Right ventricle myocardium superior (tissue), 1 donor: ENCODE measurements around the gene RASSF5. TPM values are rescaled to one million over a fixed set of nuclear protein-coding genes. Genes with fewer than 3 reads are reported as not detected.

Experiments
- ATAC-seq: fragments of 200-7000 bp; cut with Tn5 transposase; one replicate; pipeline ENCODE4 v1.9.1; 2020; ENCODE audit warnings: mild to moderate bottlenecking; ENCODE audit not compliant: poor library complexity
- DNase-seq: peaks from one replicate; pipeline ENCODE4 v3.0.0-alpha.2; 2020
- intact Hi-C: fragments of 100-400 bp; cut with DNase I; formaldehyde crosslinking; loops from one replicate; pipeline ENCODE4 v1.11.2; 2022
- long read RNA-seq: library from polyadenylated mRNA; unstranded; transcript quantifications from one replicate; pipeline ENCODE4 v2.0.0, GENCODE V29; 2021
- total RNA-seq: library from RNA; stranded (reverse); fragmentation: NEBNext Ultra II Directional; extraction: Animal tissue kit (Norgen Biotek cat#: 25700); gene quantifications from one replicate; pipeline ENCODE4 v1.2.1, GENCODE V29; 2021
- donor health status: DM: no; HTN: yes; CAD: no; lungs with severe emphysema.

RASSF5 gene
- 3.9 TPM for total RNA-seq
- long read RNA-seq, partial matches to known transcripts = 0 of 5 reads
- long read RNA-seq, other reads (novel, unspliced or antisense) = 0 of 5 reads

DNA sequence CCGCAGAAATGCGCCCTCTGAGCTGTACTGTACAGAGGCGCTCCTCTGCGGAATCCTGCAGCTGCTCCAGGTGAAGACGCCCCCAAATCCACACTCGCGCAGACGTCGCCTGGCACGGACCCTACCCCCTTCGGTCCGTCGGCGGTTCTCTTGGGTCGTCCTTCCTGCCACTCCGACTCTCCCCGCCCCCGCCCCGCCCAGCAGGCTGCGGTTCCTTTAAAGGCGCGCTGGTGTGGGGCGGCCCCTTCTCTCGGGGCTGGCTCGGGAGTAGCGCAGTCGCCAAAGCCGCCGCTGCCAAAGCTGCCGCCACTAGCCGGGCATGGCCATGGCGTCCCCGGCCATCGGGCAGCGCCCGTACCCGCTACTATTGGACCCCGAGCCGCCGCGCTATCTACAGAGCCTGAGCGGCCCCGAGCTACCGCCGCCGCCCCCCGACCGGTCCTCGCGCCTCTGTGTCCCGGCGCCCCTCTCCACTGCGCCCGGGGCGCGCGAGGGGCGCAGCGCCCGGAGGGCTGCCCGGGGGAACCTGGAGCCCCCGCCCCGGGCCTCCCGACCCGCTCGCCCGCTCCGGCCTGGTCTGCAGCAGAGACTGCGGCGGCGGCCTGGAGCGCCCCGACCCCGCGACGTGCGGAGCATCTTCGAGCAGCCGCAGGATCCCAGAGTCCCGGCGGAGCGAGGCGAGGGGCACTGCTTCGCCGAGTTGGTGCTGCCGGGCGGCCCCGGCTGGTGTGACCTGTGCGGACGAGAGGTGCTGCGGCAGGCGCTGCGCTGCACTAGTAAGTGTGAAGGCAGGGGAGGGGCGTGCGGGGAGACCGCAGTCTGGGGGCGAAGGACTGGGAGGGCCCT, at the start of gene RASSF5:
Gene RASSF5, plus strand, starts transcription at position 248 of the 846 bp plus-strand sequence. Its CDS starts 72 bp downstream, at position 320.
- peak; percentile 93 for ATAC-seq
- intact Hi-C loops = no loop called here

GRCh38 chr1:206459703-206460102, 47.6 kb upstream of the RASSF5 start:
- intact Hi-C loops = no loop called here
- DNase-seq (no peak), ATAC-seq (no peak)

More for the DNA sequence above, at the start of gene RASSF5:
- DNase-seq = peak; percentile 92

DNA sequence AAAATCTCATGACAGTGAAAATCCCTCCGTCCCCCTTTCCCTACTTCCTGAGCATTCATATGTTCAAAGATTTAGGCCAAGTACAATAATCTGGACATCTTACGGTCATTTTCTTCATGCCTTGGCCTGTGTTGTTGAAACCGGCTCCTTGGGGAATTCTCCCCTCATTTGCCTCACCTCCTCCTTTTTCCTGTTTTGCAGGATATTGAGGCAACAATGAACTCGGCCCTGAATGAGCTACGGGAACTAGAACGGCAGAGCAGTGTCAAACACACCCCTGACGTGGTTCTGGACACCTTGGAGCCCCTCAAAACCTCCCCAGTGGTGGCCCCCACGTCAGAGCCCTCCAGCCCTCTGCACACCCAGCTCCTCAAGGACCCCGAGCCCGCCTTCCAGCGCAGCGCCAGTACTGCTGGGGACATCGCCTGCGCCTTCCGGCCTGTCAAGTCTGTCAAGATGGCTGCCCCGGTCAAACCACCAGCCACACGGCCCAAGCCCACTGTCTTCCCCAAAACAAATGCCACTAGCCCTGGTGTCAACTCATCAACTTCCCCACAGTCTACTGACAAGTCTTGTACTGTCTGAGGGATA, 46.4 kb upstream of the RASSF5 start:
- no peak for DNase-seq

GRCh38 chr1:206461602-206462455, 45.5 kb upstream of the RASSF5 start:
- intact Hi-C loops = no loop called here
- ATAC-seq = peak; percentile 75
- DNase-seq = no peak

More for the DNA sequence above, 46.4 kb upstream of the RASSF5 start:
- intact Hi-C loops = no loop called here
- ATAC-seq = peak; percentile 25

DNA sequence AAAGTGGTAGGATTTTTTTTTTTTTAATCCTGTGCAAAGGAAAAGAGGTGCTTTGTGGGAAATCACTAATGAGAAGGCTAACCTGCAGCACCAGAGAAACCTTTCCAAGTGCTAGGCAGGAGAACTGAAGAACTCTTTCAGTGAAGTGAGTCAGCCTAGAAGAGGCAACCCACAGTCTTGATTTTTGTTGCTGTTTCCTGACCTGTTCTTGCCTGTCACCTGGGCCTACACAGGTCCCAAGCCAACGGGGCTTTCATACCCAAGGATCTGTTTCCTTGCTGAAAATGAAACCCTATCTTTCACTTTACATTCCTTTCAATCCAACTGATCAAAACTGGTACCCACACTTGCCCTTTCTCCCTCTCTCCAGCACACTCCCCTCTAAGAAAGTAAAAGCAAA, 44.2 kb upstream of the RASSF5 start:
- DNase-seq = no peak
- intact Hi-C loops = no loop called here

DNA sequence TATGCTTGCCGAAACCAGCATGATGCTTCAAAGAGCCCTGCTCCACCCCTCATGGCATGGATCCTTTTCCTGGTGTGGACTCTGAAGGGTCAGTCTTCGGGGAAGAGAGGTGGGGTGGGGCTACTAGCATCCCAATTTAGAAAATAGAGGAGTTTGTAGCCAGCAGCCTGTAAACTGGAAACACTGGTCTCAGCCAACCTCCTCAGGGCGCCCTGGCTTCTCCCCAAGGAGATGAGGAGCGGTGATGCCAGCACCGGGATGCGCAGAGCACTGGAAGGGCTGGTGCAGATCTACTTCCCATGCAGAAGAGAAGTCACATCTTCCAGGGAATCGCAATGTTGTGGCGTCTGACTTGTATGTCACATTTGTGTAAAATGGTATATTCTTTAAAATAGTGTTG, 43.4 kb upstream of the RASSF5 start:
- intact Hi-C loops = no loop called here
- DNase-seq = peak; percentile 34
- ATAC-seq = no peak

More for the DNA sequence above, 44.2 kb upstream of the RASSF5 start:
- ATAC-seq = no peak

DNA sequence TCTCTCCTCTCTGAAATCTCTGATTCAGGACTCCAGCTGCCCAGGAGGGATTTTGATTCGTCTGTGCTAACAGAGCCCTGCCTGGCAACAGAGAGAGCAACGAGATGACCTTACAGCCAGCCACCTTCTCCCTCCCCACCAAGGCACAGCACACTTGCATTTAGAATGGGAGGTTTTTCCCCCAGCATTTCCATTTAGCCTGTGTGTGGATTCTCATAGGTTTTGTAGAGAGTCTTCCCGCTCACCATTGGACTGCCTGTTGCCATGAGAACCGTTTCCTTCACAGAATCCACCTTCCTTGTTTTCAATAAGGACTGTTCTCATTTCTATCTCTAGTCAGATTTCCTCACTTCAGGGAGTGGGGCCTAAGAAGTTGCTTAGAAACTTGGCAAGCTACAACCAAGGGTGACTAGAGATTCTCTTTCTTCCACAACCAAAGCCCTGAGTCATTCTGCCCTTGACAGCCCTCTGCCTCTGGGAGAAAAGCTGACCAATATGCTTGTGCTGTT, 42.8 kb upstream of the RASSF5 start:
- intact Hi-C loops = no loop called here
- no peak for DNase-seq

GRCh38 chr1:206465951-206466350, 41.4 kb upstream of the RASSF5 start:
- DNase-seq (no peak), ATAC-seq (no peak)
- intact Hi-C loops = no loop called here

More for the DNA sequence above, 42.8 kb upstream of the RASSF5 start:
- ATAC-seq = peak; percentile 66

- intact Hi-C loops = no loop called here
- no peak for ATAC-seq
- peak; percentile 38 for DNase-seq
These were observed 40.3 kb upstream of the RASSF5 start for GRCh38 chr1:206466840-206467649.

- peak; percentile 25 for ATAC-seq
- intact Hi-C loops = no loop called here
- peak; percentile 69 for DNase-seq
These were observed 39.4 kb upstream of the RASSF5 start for GRCh38 chr1:206467915-206468314.

DNA sequence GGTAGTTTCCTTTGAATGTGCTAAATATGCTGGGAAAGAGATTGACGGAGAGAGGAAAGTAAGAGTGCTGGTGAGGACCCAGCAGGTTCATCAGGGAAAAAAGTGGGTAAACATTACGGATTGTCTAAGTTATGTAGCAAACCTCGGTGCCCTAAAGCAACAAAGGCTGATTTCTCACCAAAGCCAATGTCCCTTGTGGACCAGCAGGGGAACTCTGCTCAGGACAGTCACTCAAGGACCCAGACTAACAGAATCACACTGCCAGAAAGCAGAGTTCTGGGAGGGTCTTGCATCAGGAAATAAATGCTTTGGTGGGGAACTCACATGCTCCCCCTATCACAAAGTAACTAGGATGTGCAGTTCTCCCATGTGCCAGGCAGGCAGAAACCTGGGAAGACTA, 38.8 kb upstream of the RASSF5 start:
- ATAC-seq (no peak), DNase-seq (no peak)
- intact Hi-C loops = no loop called here

GRCh38 chr1:206469411-206469932, 37.9 kb upstream of the RASSF5 start:
- intact Hi-C loops = no loop called here
- DNase-seq (no peak), ATAC-seq (no peak)

DNA sequence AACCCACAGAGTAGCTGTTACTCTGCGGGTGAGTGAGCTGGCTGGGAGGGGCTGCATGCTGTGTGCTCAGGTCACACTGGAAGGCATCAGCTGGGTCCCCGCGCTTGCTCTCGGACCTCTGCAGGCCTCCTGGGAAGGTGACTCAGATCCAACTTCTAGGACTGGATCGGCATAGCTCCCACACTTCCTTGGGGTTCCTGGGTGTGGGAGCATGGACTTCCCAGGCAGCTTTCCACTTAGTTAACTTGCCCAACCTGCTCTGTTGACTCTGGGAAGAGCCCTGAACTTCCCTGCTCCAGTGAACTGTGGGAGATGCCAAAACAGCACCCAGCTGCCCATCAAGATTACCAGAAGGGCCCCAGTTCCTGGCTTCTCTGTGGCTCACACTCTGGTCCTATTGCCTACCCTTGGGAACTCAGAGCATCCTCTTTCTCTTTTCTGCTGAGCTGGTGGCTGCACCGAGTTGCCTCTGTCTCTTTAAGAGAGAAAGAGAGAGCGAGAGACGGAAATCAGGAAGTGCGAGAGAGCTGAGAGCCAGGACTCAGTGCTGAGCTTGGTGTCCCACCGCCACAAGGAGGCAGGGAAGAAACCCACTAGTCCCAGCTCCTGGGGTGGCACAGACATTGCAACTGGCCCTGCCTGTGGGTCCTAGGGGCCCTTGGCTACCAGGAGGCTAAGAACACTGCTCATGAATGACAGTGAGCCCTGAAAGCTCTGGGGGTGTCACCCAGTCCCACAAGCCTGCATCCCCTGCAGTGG, 37.2 kb upstream of the RASSF5 start, which contains the start of gene IKBKE:
Gene IKBKE, plus strand, starts transcription at position 544 of the 759 bp plus-strand sequence. CDS start 2,752 bp downstream, outside the sequence.
- peak; percentile 65 for DNase-seq
- ATAC-seq = peak; percentile 80
- intact Hi-C loops = no loop called here

GRCh38 chr1:206470692-206471414, 36.5 kb upstream of the RASSF5 start:
- intact Hi-C loops = no loop called here
- DNase-seq = peak; percentile 41
- ATAC-seq = peak; percentile 46

DNA sequence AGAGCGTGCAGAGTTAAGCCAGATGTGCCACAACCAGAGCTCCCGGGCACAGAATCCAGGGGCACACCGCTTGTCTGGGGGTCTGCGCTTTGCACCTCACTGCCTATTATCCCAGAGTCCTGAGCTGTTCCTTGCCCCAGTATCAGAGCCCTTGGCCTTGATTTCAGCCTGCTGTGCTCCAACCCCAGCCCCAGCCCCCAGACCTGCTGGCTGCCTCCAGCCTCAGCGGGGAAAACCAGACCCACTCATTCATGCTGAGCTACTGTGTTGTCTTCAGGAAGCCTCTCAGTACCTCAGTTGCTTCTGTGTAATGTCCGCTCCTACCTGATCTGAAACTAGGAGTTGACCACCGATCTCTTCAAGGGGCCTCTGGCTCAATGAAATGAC, 35.9 kb upstream of the RASSF5 start:
- DNase-seq (no peak), ATAC-seq (no peak)
- intact Hi-C loops = no loop called here

DNA sequence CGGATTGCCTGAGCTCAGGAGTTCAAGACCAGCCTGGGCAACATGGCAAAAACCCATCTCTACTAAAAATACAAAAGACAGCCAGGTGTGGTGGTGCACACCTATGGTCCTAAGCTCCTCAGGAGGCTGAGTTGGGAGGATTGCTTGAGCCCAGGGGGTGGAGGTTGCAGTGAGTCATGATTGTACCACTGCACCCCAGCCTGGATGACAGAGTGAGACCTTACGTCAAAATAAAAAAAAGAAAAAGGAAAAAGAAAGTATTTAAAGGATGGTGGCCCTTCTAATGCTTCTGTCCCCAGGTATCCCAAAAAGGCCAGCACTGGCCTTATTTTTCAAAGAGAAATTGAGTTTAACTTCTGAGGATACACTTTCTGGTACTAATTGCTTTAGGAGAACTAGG, 35.3 kb upstream of the RASSF5 start:
- intact Hi-C loops = no loop called here
- DNase-seq (peak; percentile 4), ATAC-seq (no peak)
